Smooth muscle cell (in vitro differentiated cells): Measurements from ENCODE around the gene CYP4F11. TPM values are rescaled to one million over a fixed set of nuclear protein-coding genes. Genes with fewer than 3 reads are reported as not detected.

ENCODE experiments used
- DNase-seq: peaks from one replicate; lab custom pipeline; 2025; ENCODE audit not compliant: unreplicated experiment; lab: John Stamatoyannopoulos, UW
- H2AFZ ChIP-seq: fragments of 200-600 bp; sonication (generic); 2 replicates; pipeline ENCODE4 v1.6.0; 2016; ENCODE audit warnings: antibody characterized with exemption, low read depth, mild to moderate bottlenecking
- H3F3A ChIP-seq: fragments of 200-600 bp; sonication (generic); 2 replicates; pipeline ENCODE4 v1.6.0; 2017; ENCODE audit warnings: antibody characterized with exemption, low read depth
- H3K27ac ChIP-seq: fragments of 200-600 bp; sonication (generic); 2 replicates; pipeline ENCODE4 v1.5.1; 2016; ENCODE audit warnings: low read depth, mild to moderate bottlenecking
- H3K27me3 ChIP-seq: fragments of 200-600 bp; sonication (generic); 2 replicates; pipeline ENCODE4 v1.6.1; 2016; ENCODE audit warnings: low read depth, mild to moderate bottlenecking
- H3K36me3 ChIP-seq: fragments of 200-600 bp; sonication (generic); 2 replicates; pipeline ENCODE4 v1.5.1; 2016; ENCODE audit warnings: low read depth
- H3K4me1 ChIP-seq: fragments of 200-600 bp; sonication (generic); 2 replicates; pipeline ENCODE4 v1.5.1; 2016; ENCODE audit warnings: low read depth
- H3K4me2 ChIP-seq: fragments of 200-600 bp; sonication (generic); 2 replicates; pipeline ENCODE4 v1.6.0; 2016; ENCODE audit warnings: mild to moderate bottlenecking
- H3K4me3 ChIP-seq: fragments of 200-600 bp; sonication (generic); 2 replicates; pipeline ENCODE4 v1.5.1; 2016; ENCODE audit warnings: mild to moderate bottlenecking
- H3K79me2 ChIP-seq: fragments of 200-600 bp; sonication (generic); 2 replicates; pipeline ENCODE4 v1.6.0; 2016; ENCODE audit warnings: low read depth, mild to moderate bottlenecking
- H3K9ac ChIP-seq: fragments of 200-600 bp; sonication (generic); 2 replicates; pipeline ENCODE4 v1.6.0; 2016; ENCODE audit warnings: low read depth
- H3K9me3 ChIP-seq: fragments of 200-600 bp; sonication (generic); replicated peaks from 2 replicates; pipeline ENCODE4 v1.5.1; 2016; ENCODE audit warnings: low read depth
- H4K20me1 ChIP-seq: fragments of 200-600 bp; sonication (generic); 2 replicates; pipeline ENCODE4 v1.6.0; 2016; ENCODE audit warnings: low read depth
- CTCF ChIP-seq: fragments of 200-600 bp; sonication (generic); IDR thresholded peaks from 2 replicates; pipeline ENCODE4 v1.5.1; 2017; ENCODE audit warnings: borderline replicate concordance, mild to moderate bottlenecking, antibody characterized with exemption; ENCODE audit not compliant: insufficient read depth, poor library complexity, severe bottlenecking
- WGBS: methylation state at CpG from one replicate; pipeline ENCODE4 v1.1.7; 2016; ENCODE audit warnings: low lambda C conversion rate; 5-methylcytosine and 5-hydroxymethylcytosine counted together
- polyA plus RNA-seq: library from polyadenylated mRNA; unstranded; fragments of >200 nt; fragmentation: Nextera tagmentation; extraction: Ambion mirVana; gene quantifications from 2 replicates; pipeline ENCODE4 v1.2.1, GENCODE V29; 2016
- total RNA-seq: library from RNA; depleted of rRNA; stranded (reverse); fragments of >200 nt; gene quantifications from 2 replicates; pipeline ENCODE4 v1.2.3, GENCODE V29; 2014

CYP4F11 gene
- total and polyA plus RNA-seq, 2 experiments from 2014 or later: not detected

- TF ChIP-seq CTCF: no peak
- H3K9me3 ChIP-seq: peaks cover 6% of the 10 kb centered on the region
- H3K27me3 ChIP-seq: no peaks in the 10 kb centered on the region
- H3K9ac ChIP-seq: no peak overlapping the region
- no peaks in the 10 kb centered on the region for H3F3A ChIP-seq
- no peaks in the 10 kb centered on the region for H3K36me3 ChIP-seq
- DNase-seq: no peak
- no peak overlapping the region for H3K27ac ChIP-seq
- H4K20me1 ChIP-seq: no peaks in the 10 kb centered on the region
- no peak overlapping the region for H3K4me3 ChIP-seq
- H3K4me2 ChIP-seq: no peak overlapping the region
- no peak overlapping the region for H2AFZ ChIP-seq
- H3K79me2 ChIP-seq: no peaks in the 10 kb centered on the region
- H3K4me1 ChIP-seq: no peaks in the 10 kb centered on the region
- 60% methylated on average over 2 of the region's 2 CpGs for WGBS
These were observed 29.9 kb upstream of the CYP4F11 start for GRCh38 chr19:15964231-15964630.

- H3K79me2 ChIP-seq: no peaks in the 10 kb centered on the region
- no peak overlapping the region for H3K4me3 ChIP-seq
- H4K20me1 ChIP-seq: no peaks in the 10 kb centered on the region
- no peaks in the 10 kb centered on the region for H3F3A ChIP-seq
- no peak for TF ChIP-seq CTCF
- no peak overlapping the region for H3K4me2 ChIP-seq
- H3K9me3 ChIP-seq: peaks cover 6% of the 10 kb centered on the region
- DNase-seq: no peak
- no peak overlapping the region for H3K9ac ChIP-seq
- 67% methylated on average over 6 of the region's 6 CpGs for whole genome bisulfite sequencing
- no peaks in the 10 kb centered on the region for H3K36me3 ChIP-seq
- H3K27me3 ChIP-seq: no peaks in the 10 kb centered on the region
- no peaks in the 10 kb centered on the region for H3K4me1 ChIP-seq
- H3K27ac ChIP-seq: no peak overlapping the region
- no peak overlapping the region for H2AFZ ChIP-seq
These were observed 28.0 kb upstream of the CYP4F11 start for GRCh38 chr19:15962319-15962718.

- WGBS: 70% methylated on average over 6 of the region's 6 CpGs
- H4K20me1 ChIP-seq: no peaks in the 10 kb centered on the region
- TF ChIP-seq CTCF: no peak
- no peak overlapping the region for H3K4me2 ChIP-seq
- no peak overlapping the region for H2AFZ ChIP-seq
- no peak overlapping the region for H3K27ac ChIP-seq
- DNase-seq: no peak
- H3F3A ChIP-seq: no peaks in the 10 kb centered on the region
- H3K9ac ChIP-seq: no peak overlapping the region
- no peaks in the 10 kb centered on the region for H3K79me2 ChIP-seq
- H3K4me1 ChIP-seq: no peaks in the 10 kb centered on the region
- no peaks in the 10 kb centered on the region for H3K36me3 ChIP-seq
- no peaks in the 10 kb centered on the region for H3K27me3 ChIP-seq
- peaks cover 4% of the 10 kb centered on the region for H3K9me3 ChIP-seq
- H3K4me3 ChIP-seq: no peak overlapping the region
These were observed 20.5 kb upstream of the CYP4F11 start for GRCh38 chr19:15954820-15955219.

- Histone ChIP-seq H3K27me3 (no peaks in the 10 kb centered on the region), H3F3A (no peaks in the 10 kb centered on the region), H3K4me3 (no peak within 1 kb of the TSS), H4K20me1 (no peaks in the 10 kb centered on the region), H3K4me1 (no peaks in the 10 kb centered on the region), H3K27ac (no peak within 1 kb of the TSS), H3K4me2 (no peak within 1 kb of the TSS), H3K9me3 (peaks cover 3% of the 10 kb centered on the region), H3K9ac (no peak within 1 kb of the TSS), H3K79me2 (no peaks in the 10 kb centered on the region), H3K36me3 (no peaks in the 10 kb centered on the region), H2AFZ (no peak within 1 kb of the TSS)
- DNase-seq: no peak
- no peak for TF ChIP-seq CTCF
These were observed 14.1 kb upstream of the CYP4F11 start, which contains the start of gene OR10H4 for GRCh38 chr19:15948223-15949058. OR10H4 (plus strand) TSS chr19:15949008; CDS start chr19:15949008, 0 bp downstream.
